MM.1S (cell line): Measurements from ENCODE around the gene KCND3.

Experiments used
- DNase-seq: peaks from one replicate; pipeline ENCODE4 v3.0.0-alpha.2; 2015
- H2AFZ ChIP-seq: fragments of 300-600 bp; sonication (generic); 2 replicates; pipeline ENCODE4 v1.6.0; 2016; ENCODE audit warnings: antibody characterized with exemption, low read length
- H3F3A ChIP-seq: fragments of 300-600 bp; sonication (generic); 2 replicates; pipeline ENCODE4 v1.6.1; 2016; ENCODE audit warnings: mild to moderate bottlenecking, antibody characterized with exemption, low read length, moderate library complexity, mixed read lengths; ENCODE audit not compliant: insufficient read depth
- H3K27ac ChIP-seq: fragments of 300-600 bp; sonication (generic); 2 replicates; pipeline ENCODE4 v1.5.1; 2016; ENCODE audit warnings: mild to moderate bottlenecking, low read length
- H3K27me3 ChIP-seq: fragments of 300-600 bp; sonication (generic); replicated peaks from 2 replicates; pipeline ENCODE4 v1.6.0; 2016; ENCODE audit warnings: low read length; ENCODE audit not compliant: insufficient read depth
- H3K36me3 ChIP-seq: fragments of 300-600 bp; sonication (generic); replicated peaks from 2 replicates; pipeline ENCODE4 v1.6.1; 2016; ENCODE audit warnings: mild to moderate bottlenecking, low read length, mixed read lengths; ENCODE audit not compliant: insufficient read depth
- H3K4me1 ChIP-seq: fragments of 300-600 bp; sonication (generic); 2 replicates; pipeline ENCODE4 v1.6.1; 2016; ENCODE audit warnings: low read length, mixed read lengths
- H3K4me2 ChIP-seq: fragments of 300-600 bp; sonication (generic); 2 replicates; pipeline ENCODE4 v1.6.0; 2016; ENCODE audit warnings: low read depth, low read length
- H3K4me3 ChIP-seq: fragments of 300-600 bp; sonication (generic); 2 replicates; pipeline ENCODE4 v1.5.1; 2016; ENCODE audit warnings: low read length, mixed read lengths
- H3K79me2 ChIP-seq: fragments of 300-600 bp; sonication (generic); 2 replicates; pipeline ENCODE4 v1.6.1; 2016; ENCODE audit warnings: mixed run types, low read length, mixed read lengths
- H3K9ac ChIP-seq: fragments of 300-600 bp; sonication (generic); 2 replicates; pipeline ENCODE4 v1.6.1; 2016; ENCODE audit warnings: low read length, mixed read lengths
- H3K9me2 ChIP-seq: fragments of 300-600 bp; sonication (generic); replicated peaks from 2 replicates; pipeline ENCODE4 v1.6.1; 2016; ENCODE audit warnings: mild to moderate bottlenecking, low read length, mixed read lengths; ENCODE audit not compliant: insufficient read depth
- H3K9me3 ChIP-seq: fragments of 300-600 bp; sonication (generic); replicated peaks from 2 replicates; pipeline ENCODE4 v1.6.1; 2016; ENCODE audit warnings: mild to moderate bottlenecking, low read length, mixed read lengths; ENCODE audit not compliant: insufficient read depth
- H4K20me1 ChIP-seq: fragments of 300-600 bp; sonication (generic); 2 replicates; pipeline ENCODE4 v1.6.1; 2016; ENCODE audit warnings: mild to moderate bottlenecking, low read length, moderate library complexity, mixed read lengths; ENCODE audit not compliant: insufficient read depth
- EZH2 ChIP-seq: fragments of 300-600 bp; sonication (generic); optimal IDR thresholded peaks from 2 replicates; pipeline ENCODE3; 2017; ENCODE audit warnings: low read depth, mild to moderate bottlenecking, antibody characterized with exemption, low read length, mixed read lengths
- EZH2phosphoT487 ChIP-seq: fragments of 300-600 bp; sonication (generic); IDR thresholded peaks from 2 replicates; pipeline ENCODE4 v1.6.1; 2018; ENCODE audit warnings: antibody characterized with exemption, low read length
- TF ChIP-seq, protein P1 (sequence below): fragments of 300-600 bp; sonication (generic); IDR thresholded peaks from 2 replicates; pipeline ENCODE4 v1.5.1; 2016; ENCODE audit warnings: antibody characterized with exemption, low read length, mixed read lengths

KCND3 gene

DNA sequence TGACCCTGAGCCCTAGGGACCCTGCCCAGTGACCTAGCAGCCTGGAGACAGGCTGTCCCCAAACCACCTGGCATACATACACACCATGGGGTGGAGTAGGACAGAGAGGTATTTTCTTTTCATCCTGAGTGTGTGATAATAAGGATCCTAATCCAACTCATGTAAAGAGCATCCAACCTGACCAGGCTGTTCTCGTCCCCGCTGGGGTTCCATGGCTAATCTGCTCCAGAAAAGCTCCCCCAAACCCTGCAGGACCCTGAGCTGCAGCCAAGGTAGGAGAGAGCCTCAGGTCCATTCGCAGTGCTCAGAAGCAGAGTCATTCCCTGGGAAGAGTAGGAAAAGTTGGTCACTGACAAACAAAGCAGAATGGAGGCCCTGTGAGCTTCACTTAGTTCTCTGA, 31.4 kb downstream of the KCND3 start:
- Histone ChIP-seq H4K20me1 (no peaks in the 10 kb centered on the region), H2AFZ (no peak overlapping the region), H3K36me3 (no peaks in the 10 kb centered on the region), H3K9me3 (no peaks in the 10 kb centered on the region), H3K4me3 (no peak overlapping the region), H3K27me3 (no peaks in the 10 kb centered on the region), H3K27ac (no peak overlapping the region), H3K9ac (no peak overlapping the region), H3K4me1 (no peaks in the 10 kb centered on the region), H3K4me2 (no peak overlapping the region), H3K79me2 (no peaks in the 10 kb centered on the region), H3F3A (no peaks in the 10 kb centered on the region), H3K9me2 (no peaks in the 10 kb centered on the region)
- no peak for TF ChIP-seq EZH2phosphoT487
- DNase-seq: no peak

DNA sequence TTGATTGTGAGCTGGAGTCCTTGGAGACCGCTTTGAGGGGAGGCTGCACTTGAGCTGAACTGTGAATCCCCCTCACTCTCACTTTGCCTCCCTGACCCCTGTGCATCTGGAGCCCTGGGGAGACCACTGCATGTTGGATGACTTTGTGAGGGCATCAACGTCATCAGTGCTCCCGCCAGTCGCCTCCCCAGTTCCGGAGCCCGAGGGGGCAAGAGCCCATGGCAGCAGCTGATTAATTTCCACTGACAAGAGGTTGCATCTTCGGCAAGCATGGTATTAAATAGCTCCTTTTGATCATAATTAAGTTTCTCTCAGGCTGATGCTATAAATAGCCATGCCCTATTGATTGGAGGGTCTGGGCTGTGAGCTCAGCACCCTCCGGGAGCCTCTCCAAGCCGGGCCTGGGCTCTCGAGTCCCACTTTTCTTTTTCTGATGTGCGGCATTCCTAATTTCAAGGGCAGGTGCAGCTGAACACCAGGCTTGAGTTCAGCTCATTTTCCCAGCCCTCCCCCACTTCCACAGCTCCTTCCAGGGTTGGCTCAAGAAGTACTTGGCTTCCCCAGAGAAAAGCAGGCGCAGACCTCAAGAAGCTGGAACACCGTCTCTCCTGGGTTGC, 33.2 kb downstream of the KCND3 start:
- H3K9ac ChIP-seq: no peak overlapping the region
- H3K4me3 ChIP-seq: no peak overlapping the region
- H3K36me3 ChIP-seq: no peaks in the 10 kb centered on the region
- H4K20me1 ChIP-seq: no peaks in the 10 kb centered on the region
- H3K27ac ChIP-seq: no peak overlapping the region
- TF ChIP-seq EZH2: no peak
- no peak for TF ChIP-seq EZH2phosphoT487
- TF ChIP-seq, protein P1, sequence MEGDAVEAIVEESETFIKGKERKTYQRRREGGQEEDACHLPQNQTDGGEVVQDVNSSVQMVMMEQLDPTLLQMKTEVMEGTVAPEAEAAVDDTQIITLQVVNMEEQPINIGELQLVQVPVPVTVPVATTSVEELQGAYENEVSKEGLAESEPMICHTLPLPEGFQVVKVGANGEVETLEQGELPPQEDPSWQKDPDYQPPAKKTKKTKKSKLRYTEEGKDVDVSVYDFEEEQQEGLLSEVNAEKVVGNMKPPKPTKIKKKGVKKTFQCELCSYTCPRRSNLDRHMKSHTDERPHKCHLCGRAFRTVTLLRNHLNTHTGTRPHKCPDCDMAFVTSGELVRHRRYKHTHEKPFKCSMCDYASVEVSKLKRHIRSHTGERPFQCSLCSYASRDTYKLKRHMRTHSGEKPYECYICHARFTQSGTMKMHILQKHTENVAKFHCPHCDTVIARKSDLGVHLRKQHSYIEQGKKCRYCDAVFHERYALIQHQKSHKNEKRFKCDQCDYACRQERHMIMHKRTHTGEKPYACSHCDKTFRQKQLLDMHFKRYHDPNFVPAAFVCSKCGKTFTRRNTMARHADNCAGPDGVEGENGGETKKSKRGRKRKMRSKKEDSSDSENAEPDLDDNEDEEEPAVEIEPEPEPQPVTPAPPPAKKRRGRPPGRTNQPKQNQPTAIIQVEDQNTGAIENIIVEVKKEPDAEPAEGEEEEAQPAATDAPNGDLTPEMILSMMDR: no peak
- no peak for DNase-seq
- no peaks in the 10 kb centered on the region for H3K4me1 ChIP-seq
- H3K9me3 ChIP-seq: no peaks in the 10 kb centered on the region
- H3K4me2 ChIP-seq: no peak overlapping the region
- H3K79me2 ChIP-seq: no peaks in the 10 kb centered on the region
- H3K27me3 ChIP-seq: no peaks in the 10 kb centered on the region
- H2AFZ ChIP-seq: no peak overlapping the region
- no peaks in the 10 kb centered on the region for H3K9me2 ChIP-seq
- no peaks in the 10 kb centered on the region for H3F3A ChIP-seq

DNA sequence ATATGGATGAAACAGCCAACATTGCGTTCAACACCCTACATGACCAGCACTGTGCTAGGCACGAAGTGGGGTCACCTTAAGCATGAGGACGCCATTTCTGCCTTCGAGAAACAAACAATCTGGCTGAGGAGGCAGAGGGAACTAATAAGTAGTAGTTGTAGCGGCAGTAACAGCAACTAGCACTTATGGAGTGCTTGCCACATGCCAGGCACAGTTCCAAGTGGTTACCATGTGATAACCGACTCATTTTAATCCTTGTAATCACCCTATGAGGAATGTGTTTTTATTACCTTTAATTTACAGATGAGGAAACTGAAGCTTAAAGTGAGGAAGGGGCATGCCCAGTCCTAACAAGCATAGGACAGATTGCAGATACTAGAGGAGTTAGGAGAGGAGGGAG, 33.7 kb downstream of the KCND3 start:
- Histone ChIP-seq H3K9me3 (no peaks in the 10 kb centered on the region), H3K36me3 (no peaks in the 10 kb centered on the region), H3F3A (no peaks in the 10 kb centered on the region), H3K4me2 (no peak overlapping the region), H2AFZ (no peak overlapping the region), H4K20me1 (no peaks in the 10 kb centered on the region), H3K27me3 (no peaks in the 10 kb centered on the region), H3K4me3 (no peak overlapping the region), H3K27ac (no peak overlapping the region), H3K9me2 (no peaks in the 10 kb centered on the region), H3K4me1 (no peaks in the 10 kb centered on the region), H3K79me2 (no peaks in the 10 kb centered on the region), H3K9ac (no peak overlapping the region)
- TF ChIP-seq EZH2 (no peak), EZH2phosphoT487 (no peak)
- TF ChIP-seq, protein P1: no peak
- no peak for DNase-seq

DNA sequence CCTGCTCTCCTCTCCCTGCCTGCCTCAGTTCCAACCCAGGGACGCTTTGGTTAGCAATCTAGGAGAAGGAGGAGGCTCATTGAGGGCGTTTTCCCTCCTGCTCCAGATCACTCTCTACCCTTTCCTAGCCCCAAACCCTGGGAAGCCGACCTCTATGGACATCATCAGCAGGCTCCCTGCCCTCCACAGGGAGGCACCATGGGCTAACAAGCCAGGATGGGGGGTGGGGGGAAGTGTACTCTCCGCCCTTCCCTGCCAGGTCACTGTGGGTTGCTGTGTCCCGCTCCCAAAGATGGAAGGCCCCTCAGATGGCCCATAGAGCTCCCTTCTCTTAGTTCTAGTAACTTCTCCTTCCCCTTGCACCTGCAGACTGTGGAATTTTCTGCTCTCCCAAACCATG, 35.7 kb downstream of the KCND3 start:
- H3K79me2 ChIP-seq: no peaks in the 10 kb centered on the region
- no peak overlapping the region for H2AFZ ChIP-seq
- no peak for DNase-seq
- H3K4me3 ChIP-seq: no peak overlapping the region
- TF ChIP-seq EZH2phosphoT487: no peak
- TF ChIP-seq, protein P1: no peak
- TF ChIP-seq EZH2: no peak
- no peaks in the 10 kb centered on the region for H3K9me2 ChIP-seq
- H3K36me3 ChIP-seq: no peaks in the 10 kb centered on the region
- no peaks in the 10 kb centered on the region for H3F3A ChIP-seq
- H3K4me1 ChIP-seq: no peaks in the 10 kb centered on the region
- no peak overlapping the region for H3K9ac ChIP-seq
- H3K27me3 ChIP-seq: no peaks in the 10 kb centered on the region
- no peak overlapping the region for H3K27ac ChIP-seq
- H4K20me1 ChIP-seq: no peaks in the 10 kb centered on the region
- H3K9me3 ChIP-seq: no peaks in the 10 kb centered on the region
- no peak overlapping the region for H3K4me2 ChIP-seq
